ENCODE results near the gene LLCFC1. TPM values are rescaled to one million over a fixed set of nuclear protein-coding genes. Genes with fewer than 3 reads are reported as not detected.
"Not testable (repeated sequence)": the region's sequence is repeated elsewhere in the genome, so short reads cannot be mapped to it uniquely, and the experiment has no call there.

Gene LLCFC1
- total RNA-seq, 1 donor from 2014 or later, result not detected

GRCh38 chr7:142969183-142969582, 29.9 kb downstream of the LLCFC1 start:
- H3K4me1 ChIP-seq, result no peaks in the 10 kb centered on the region
- H3K36me3 ChIP-seq, result no peaks in the 10 kb centered on the region
- no peak overlapping the region for H3K4me3 ChIP-seq
- no peaks in the 10 kb centered on the region for H3K27me3 ChIP-seq
- H3K9me3 ChIP-seq, result no peaks in the 10 kb centered on the region
- no peak for TF ChIP-seq CTCF (IDR thresholded peaks at IDR 0.05)
- DNase-seq (ENCODE audit: low spot score in 2 of 2), result no peak
- intact Hi-C loops (cut with DNase I), result no loop called here
- H3K27ac ChIP-seq, result no peak overlapping the region

GRCh38 chr7:142974626-142975025, 35.3 kb downstream of the LLCFC1 start:
- intact Hi-C loops (cut with DNase I), result no loop called here
- no peaks in the 10 kb centered on the region for H3K36me3 ChIP-seq
- no peak overlapping the region for H3K4me3 ChIP-seq
- H3K9me3 ChIP-seq, result no peaks in the 10 kb centered on the region
- no peak for TF ChIP-seq CTCF (IDR thresholded peaks at IDR 0.05)
- no peaks in the 10 kb centered on the region for H3K27me3 ChIP-seq
- DNase-seq (ENCODE audit: low spot score in 2 of 2), result no peak
- H3K4me1 ChIP-seq, result no peaks in the 10 kb centered on the region
- H3K27ac ChIP-seq, result no peak overlapping the region

DNA sequence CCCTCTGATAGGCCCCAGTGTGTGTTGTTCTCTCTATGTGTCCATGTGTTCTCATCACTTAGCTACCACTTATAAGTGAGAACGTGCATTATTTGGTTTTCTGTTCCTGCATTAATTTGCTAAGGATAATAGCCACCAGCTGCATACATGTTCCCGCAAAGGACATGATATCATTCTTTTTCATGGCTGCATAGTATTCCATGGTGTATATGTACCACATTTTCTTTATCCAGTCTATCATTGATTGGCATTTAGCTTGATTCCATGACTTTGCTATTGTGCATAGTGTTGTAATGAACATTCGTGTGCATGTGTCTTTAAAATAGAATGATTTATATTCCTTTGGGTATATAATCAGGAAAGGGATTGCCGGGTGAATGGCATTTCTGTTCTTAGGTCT, 39.1 kb downstream of the LLCFC1 start:
- intact Hi-C loops (cut with DNase I); H3K27ac ChIP-seq; H3K4me1 ChIP-seq; DNase-seq (ENCODE audit: low spot score in 2 of 2); H3K27me3 ChIP-seq; H3K9me3 ChIP-seq; H3K36me3 ChIP-seq; H3K4me3 ChIP-seq: not testable (repeated sequence)

DNA sequence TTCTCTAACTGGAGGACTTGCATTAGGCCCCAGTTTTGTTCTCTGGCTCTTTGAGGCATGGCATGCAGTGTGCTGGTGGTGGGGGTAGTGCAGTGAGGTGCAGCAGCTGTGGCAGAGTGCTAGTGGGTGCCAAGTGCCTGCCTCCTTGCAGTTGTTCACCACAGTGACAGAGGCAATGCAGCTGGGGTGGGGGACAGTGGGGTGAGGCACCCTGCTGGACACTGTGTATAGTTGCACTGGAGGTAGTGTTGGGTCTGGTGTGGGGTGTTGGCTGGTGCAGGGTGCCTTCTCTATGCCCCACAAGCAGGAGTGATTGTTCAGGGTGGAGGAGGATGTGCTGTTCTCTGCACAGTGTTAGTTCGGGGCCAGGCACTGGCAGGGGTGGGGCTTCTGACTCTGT, 44.5 kb downstream of the LLCFC1 start:
- no peak overlapping the region for H3K27ac ChIP-seq
- DNase-seq (ENCODE audit: low spot score in 2 of 2), result no peak
- no peak for TF ChIP-seq CTCF (IDR thresholded peaks at IDR 0.05)
- H3K36me3 ChIP-seq, result no peaks in the 10 kb centered on the region
- intact Hi-C loops (cut with DNase I), result no loop called here
- H3K4me3 ChIP-seq, result no peak overlapping the region
- no peaks in the 10 kb centered on the region for H3K4me1 ChIP-seq
- H3K27me3 ChIP-seq, result no peaks in the 10 kb centered on the region
- H3K9me3 ChIP-seq, result no peaks in the 10 kb centered on the region

- H3K4me3 ChIP-seq, result no peak overlapping the region
- H3K9me3 ChIP-seq, result no peaks in the 10 kb centered on the region
- no peak for TF ChIP-seq CTCF (IDR thresholded peaks at IDR 0.05)
- DNase-seq (ENCODE audit: low spot score in 2 of 2), result no peak
- no peaks in the 10 kb centered on the region for H3K4me1 ChIP-seq
- no peaks in the 10 kb centered on the region for H3K27me3 ChIP-seq
- H3K27ac ChIP-seq, result no peak overlapping the region
- intact Hi-C loops (cut with DNase I), result no loop called here
- H3K36me3 ChIP-seq, result no peaks in the 10 kb centered on the region
Observed at GRCh38 chr7:142984297-142984696, 45.0 kb downstream of the LLCFC1 start.

Other genes starting within 250 kb of the LLCFC1 start
- gene PRSS1, start 190.0 kb upstream of the LLCFC1 start, total RNA-seq, result not detected
- gene PRSS2, start 168.5 kb upstream of the LLCFC1 start, total RNA-seq, result not detected
- gene EPHB6, start 84.4 kb upstream of the LLCFC1 start, total RNA-seq, result 13.1 TPM
- gene TRPV6, start 53.7 kb upstream of the LLCFC1 start, total RNA-seq, result not detected
- gene TRPV5, start 5.7 kb upstream of the LLCFC1 start, total RNA-seq, result not detected
- gene KEL, start 22.9 kb downstream of the LLCFC1 start, total RNA-seq, result not detected
- not detected for gene OR9A2, start 87.6 kb downstream of the LLCFC1 start, total RNA-seq
- gene OR6V1, start 112.9 kb downstream of the LLCFC1 start, total RNA-seq, result not detected
- not detected for gene PIP, start 192.6 kb downstream of the LLCFC1 start, total RNA-seq
- gene TAS2R39, start 243.9 kb downstream of the LLCFC1 start, total RNA-seq, result not detected